Colonic mucosa (tissue), 4 donors: ENCODE data around the gene LIG1. TPM values are rescaled to one million over a fixed set of nuclear protein-coding genes. Genes with fewer than 3 reads are reported as not detected.

ENCODE experiments used
- DNase-seq: peaks from one replicate; pipeline ENCODE4 v3.0.0-alpha.2; 2020
- H3K27ac ChIP-seq: fragments of 200-600 bp; one replicate; pipeline ENCODE4 v1.8.0; 2021
- H3K27me3 ChIP-seq: fragments of 200-600 bp; one replicate; pipeline ENCODE4 v1.8.0; 2021
- H3K36me3 ChIP-seq: fragments of 200-600 bp; one replicate; pipeline ENCODE4 v1.8.0; 2021
- H3K4me1 ChIP-seq: fragments of 200-600 bp; one replicate; pipeline ENCODE4 v1.8.0; 2021; ENCODE audit warnings: mild to moderate bottlenecking
- H3K4me3 ChIP-seq: fragments of 200-600 bp; one replicate; pipeline ENCODE4 v1.8.0; 2021
- H3K9ac ChIP-seq, 2 donors: one replicate each; pipeline ENCODE4 v1.7.0; 2013; ENCODE audit warnings: control low read depth in 2 of 2, low read depth in 2 of 2, low read length in 2 of 2
- H3K9me3 ChIP-seq: fragments of 200-600 bp; one replicate; pipeline ENCODE4 v1.8.0; 2021
- intact Hi-C: fragments of 100-400 bp; cut with DNase I; formaldehyde crosslinking; loops from one replicate; pipeline ENCODE4 v1.14.1; 2022
- total RNA-seq, 2 donors: library from RNA; stranded (reverse); fragmentation: NEBNext Ultra II Directional in 1 of 2; extraction: Animal tissue kit (Norgen Biotek cat#: 25700) in 1 of 2; gene quantifications; one replicate each; pipeline ENCODE4 v1.2.1, GENCODE V29; 2021
- TF ChIP-seq, protein P1 (sequence below): fragments of 200-600 bp; IDR thresholded peaks from one replicate; pipeline ENCODE4 v1.8.0; 2022; ENCODE audit warnings: antibody characterized with exemption, mild to moderate bottlenecking
- donor health status: healthy.
- donor health status: DM: no; HTN: no; CAD: no.
- donor health status: DM: no; HTN: no; CAD: no.

Gene LIG1
- total RNA-seq, 2 donors from 2014 or later = 26.4 to 75.6 TPM

GRCh38 chr19:48123907-48124651 lies 46.1 kb downstream of the LIG1 start:
- TF ChIP-seq, protein P1, sequence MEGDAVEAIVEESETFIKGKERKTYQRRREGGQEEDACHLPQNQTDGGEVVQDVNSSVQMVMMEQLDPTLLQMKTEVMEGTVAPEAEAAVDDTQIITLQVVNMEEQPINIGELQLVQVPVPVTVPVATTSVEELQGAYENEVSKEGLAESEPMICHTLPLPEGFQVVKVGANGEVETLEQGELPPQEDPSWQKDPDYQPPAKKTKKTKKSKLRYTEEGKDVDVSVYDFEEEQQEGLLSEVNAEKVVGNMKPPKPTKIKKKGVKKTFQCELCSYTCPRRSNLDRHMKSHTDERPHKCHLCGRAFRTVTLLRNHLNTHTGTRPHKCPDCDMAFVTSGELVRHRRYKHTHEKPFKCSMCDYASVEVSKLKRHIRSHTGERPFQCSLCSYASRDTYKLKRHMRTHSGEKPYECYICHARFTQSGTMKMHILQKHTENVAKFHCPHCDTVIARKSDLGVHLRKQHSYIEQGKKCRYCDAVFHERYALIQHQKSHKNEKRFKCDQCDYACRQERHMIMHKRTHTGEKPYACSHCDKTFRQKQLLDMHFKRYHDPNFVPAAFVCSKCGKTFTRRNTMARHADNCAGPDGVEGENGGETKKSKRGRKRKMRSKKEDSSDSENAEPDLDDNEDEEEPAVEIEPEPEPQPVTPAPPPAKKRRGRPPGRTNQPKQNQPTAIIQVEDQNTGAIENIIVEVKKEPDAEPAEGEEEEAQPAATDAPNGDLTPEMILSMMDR = no peak
- Histone ChIP-seq H3K4me3 (no peak overlapping the region), H3K36me3 (no peaks in the 10 kb centered on the region), H3K27ac (no peak overlapping the region), H3K9ac (no peak overlapping the region), H3K4me1 (no peaks in the 10 kb centered on the region), H3K9me3 (no peaks in the 10 kb centered on the region), H3K27me3 (no peaks in the 10 kb centered on the region)
- no peak for DNase-seq
- intact Hi-C loops = no loop called here

GRCh38 chr19:48122421-48122820 lies 47.7 kb downstream of the LIG1 start:
- TF ChIP-seq, protein P1 = no peak
- H3K27ac ChIP-seq = no peak overlapping the region
- no peaks in the 10 kb centered on the region for H3K36me3 ChIP-seq

GRCh38 chr19:48121909-48122371 lies 48.2 kb downstream of the LIG1 start:
- Histone ChIP-seq H3K9me3 (no peaks in the 10 kb centered on the region), H3K27ac (no peak overlapping the region), H3K27me3 (no peaks in the 10 kb centered on the region), H3K4me3 (no peak overlapping the region), H3K4me1 (no peaks in the 10 kb centered on the region), H3K9ac (no peak overlapping the region), H3K36me3 (no peaks in the 10 kb centered on the region)
- TF ChIP-seq, protein P1 = no peak
- intact Hi-C loops = no loop called here
- no peak for DNase-seq

More at GRCh38 chr19:48122421-48122820, 47.7 kb downstream of the LIG1 start:
- Histone ChIP-seq H3K9me3 (no peaks in the 10 kb centered on the region), H3K27me3 (no peaks in the 10 kb centered on the region), H3K4me1 (no peaks in the 10 kb centered on the region), H3K9ac (no peak overlapping the region), H3K4me3 (no peak overlapping the region)
- DNase-seq = no peak
- intact Hi-C loops = no loop called here

GRCh38 chr19:48121066-48121465 lies 49.1 kb downstream of the LIG1 start:
- Histone ChIP-seq H3K27ac (no peak overlapping the region), H3K4me3 (no peak overlapping the region), H3K27me3 (no peaks in the 10 kb centered on the region), H3K36me3 (no peaks in the 10 kb centered on the region), H3K9me3 (no peaks in the 10 kb centered on the region), H3K9ac (no peak overlapping the region), H3K4me1 (no peaks in the 10 kb centered on the region)
- DNase-seq = no peak
- intact Hi-C loops = no loop called here
- TF ChIP-seq, protein P1 = no peak

- DNase-seq = no peak
- H3K9me3 ChIP-seq = no peaks in the 10 kb centered on the region
- H3K36me3 ChIP-seq = no peaks in the 10 kb centered on the region
- no peak overlapping the region for H3K4me3 ChIP-seq
- intact Hi-C loops = no loop called here
- no peaks in the 10 kb centered on the region for H3K4me1 ChIP-seq
- H3K27ac ChIP-seq = no peak overlapping the region
- H3K9ac ChIP-seq = no peak overlapping the region
- H3K27me3 ChIP-seq = no peaks in the 10 kb centered on the region
- TF ChIP-seq, protein P1 = no peak
These were observed 49.6 kb downstream of the LIG1 start for GRCh38 chr19:48120505-48120904.
